Measurements from ENCODE around the gene NFKB2.

DNA sequence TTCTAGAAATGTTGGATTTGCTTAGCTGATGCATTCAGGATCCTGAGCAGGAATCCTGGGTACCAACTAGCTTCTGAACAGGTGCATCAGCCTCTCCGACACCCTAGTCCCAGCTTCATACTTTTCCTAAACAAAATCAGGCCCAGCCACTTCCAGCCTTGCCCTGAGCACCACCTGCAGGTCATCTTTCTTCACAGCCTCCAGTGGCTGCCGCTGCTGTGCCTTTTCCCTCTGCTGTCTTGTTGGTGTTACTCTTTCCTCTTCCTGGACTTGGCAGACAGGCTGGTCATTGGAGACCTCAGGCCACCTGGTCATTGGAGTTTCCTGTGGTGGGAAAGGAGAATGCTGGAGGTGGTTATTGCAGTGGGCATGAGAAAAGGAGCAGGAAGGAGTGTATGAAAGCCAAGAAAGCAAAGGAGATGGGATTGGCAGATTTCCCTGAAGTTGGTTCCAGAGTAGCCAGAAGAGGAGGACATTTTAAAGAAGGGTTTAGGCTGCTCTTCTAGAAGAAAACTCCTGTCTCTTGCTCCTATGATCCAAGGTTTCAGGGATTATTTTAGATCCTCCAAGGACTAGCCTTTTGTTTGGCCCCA, 48.2 kb upstream of the NFKB2 start:
- TF ChIP-seq, protein P1, sequence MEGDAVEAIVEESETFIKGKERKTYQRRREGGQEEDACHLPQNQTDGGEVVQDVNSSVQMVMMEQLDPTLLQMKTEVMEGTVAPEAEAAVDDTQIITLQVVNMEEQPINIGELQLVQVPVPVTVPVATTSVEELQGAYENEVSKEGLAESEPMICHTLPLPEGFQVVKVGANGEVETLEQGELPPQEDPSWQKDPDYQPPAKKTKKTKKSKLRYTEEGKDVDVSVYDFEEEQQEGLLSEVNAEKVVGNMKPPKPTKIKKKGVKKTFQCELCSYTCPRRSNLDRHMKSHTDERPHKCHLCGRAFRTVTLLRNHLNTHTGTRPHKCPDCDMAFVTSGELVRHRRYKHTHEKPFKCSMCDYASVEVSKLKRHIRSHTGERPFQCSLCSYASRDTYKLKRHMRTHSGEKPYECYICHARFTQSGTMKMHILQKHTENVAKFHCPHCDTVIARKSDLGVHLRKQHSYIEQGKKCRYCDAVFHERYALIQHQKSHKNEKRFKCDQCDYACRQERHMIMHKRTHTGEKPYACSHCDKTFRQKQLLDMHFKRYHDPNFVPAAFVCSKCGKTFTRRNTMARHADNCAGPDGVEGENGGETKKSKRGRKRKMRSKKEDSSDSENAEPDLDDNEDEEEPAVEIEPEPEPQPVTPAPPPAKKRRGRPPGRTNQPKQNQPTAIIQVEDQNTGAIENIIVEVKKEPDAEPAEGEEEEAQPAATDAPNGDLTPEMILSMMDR (IDR thresholded peaks at IDR 0.05) = peak in 2 of 3 donors; percentile 50 to 57
- TF ChIP-seq POLR2A (IDR thresholded peaks at IDR 0.05) = no peak
- no peak for TF ChIP-seq POLR2AphosphoS5 (IDR thresholded peaks at IDR 0.05)
